Smooth muscle cell (in vitro differentiated cells): ENCODE measurements around the gene AMPD2. TPM values are rescaled to one million over a fixed set of nuclear protein-coding genes. Genes with fewer than 3 reads are reported as not detected.

Source experiments
- DNase-seq: peaks from one replicate; lab custom pipeline; 2025; ENCODE audit not compliant: unreplicated experiment; lab: John Stamatoyannopoulos, UW
- H2AFZ ChIP-seq: fragments of 200-600 bp; sonication (generic); 2 replicates; pipeline ENCODE4 v1.6.0; 2016; ENCODE audit warnings: antibody characterized with exemption, low read depth, mild to moderate bottlenecking
- H3F3A ChIP-seq: fragments of 200-600 bp; sonication (generic); 2 replicates; pipeline ENCODE4 v1.6.0; 2017; ENCODE audit warnings: antibody characterized with exemption, low read depth
- H3K27ac ChIP-seq: fragments of 200-600 bp; sonication (generic); 2 replicates; pipeline ENCODE4 v1.5.1; 2016; ENCODE audit warnings: low read depth, mild to moderate bottlenecking
- H3K27me3 ChIP-seq: fragments of 200-600 bp; sonication (generic); 2 replicates; pipeline ENCODE4 v1.6.1; 2016; ENCODE audit warnings: low read depth, mild to moderate bottlenecking
- H3K36me3 ChIP-seq: fragments of 200-600 bp; sonication (generic); 2 replicates; pipeline ENCODE4 v1.5.1; 2016; ENCODE audit warnings: low read depth
- H3K4me1 ChIP-seq: fragments of 200-600 bp; sonication (generic); 2 replicates; pipeline ENCODE4 v1.5.1; 2016; ENCODE audit warnings: low read depth
- H3K4me2 ChIP-seq: fragments of 200-600 bp; sonication (generic); 2 replicates; pipeline ENCODE4 v1.6.0; 2016; ENCODE audit warnings: mild to moderate bottlenecking
- H3K4me3 ChIP-seq: fragments of 200-600 bp; sonication (generic); 2 replicates; pipeline ENCODE4 v1.5.1; 2016; ENCODE audit warnings: mild to moderate bottlenecking
- H3K79me2 ChIP-seq: fragments of 200-600 bp; sonication (generic); 2 replicates; pipeline ENCODE4 v1.6.0; 2016; ENCODE audit warnings: low read depth, mild to moderate bottlenecking
- H3K9ac ChIP-seq: fragments of 200-600 bp; sonication (generic); 2 replicates; pipeline ENCODE4 v1.6.0; 2016; ENCODE audit warnings: low read depth
- H3K9me3 ChIP-seq: fragments of 200-600 bp; sonication (generic); replicated peaks from 2 replicates; pipeline ENCODE4 v1.5.1; 2016; ENCODE audit warnings: low read depth
- H4K20me1 ChIP-seq: fragments of 200-600 bp; sonication (generic); 2 replicates; pipeline ENCODE4 v1.6.0; 2016; ENCODE audit warnings: low read depth
- WGBS: methylation state at CpG from one replicate; pipeline ENCODE4 v1.1.7; 2016; ENCODE audit warnings: low lambda C conversion rate; 5-methylcytosine and 5-hydroxymethylcytosine counted together
- polyA plus RNA-seq: library from polyadenylated mRNA; unstranded; fragments of >200 nt; fragmentation: Nextera tagmentation; extraction: Ambion mirVana; gene quantifications from 2 replicates; pipeline ENCODE4 v1.2.1, GENCODE V29; 2016
- total RNA-seq: library from RNA; depleted of rRNA; stranded (reverse); fragments of >200 nt; gene quantifications from 2 replicates; pipeline ENCODE4 v1.2.3, GENCODE V29; 2014
- TF ChIP-seq, protein P1 (sequence below): fragments of 200-600 bp; sonication (generic); IDR thresholded peaks from 2 replicates; pipeline ENCODE4 v1.5.1; 2017; ENCODE audit warnings: borderline replicate concordance, mild to moderate bottlenecking, antibody characterized with exemption; ENCODE audit not compliant: insufficient read depth, poor library complexity, severe bottlenecking

The AMPD2 gene
- total and polyA plus RNA-seq, 2 experiments from 2014 or later, result 57.4 to 104 TPM

DNA sequence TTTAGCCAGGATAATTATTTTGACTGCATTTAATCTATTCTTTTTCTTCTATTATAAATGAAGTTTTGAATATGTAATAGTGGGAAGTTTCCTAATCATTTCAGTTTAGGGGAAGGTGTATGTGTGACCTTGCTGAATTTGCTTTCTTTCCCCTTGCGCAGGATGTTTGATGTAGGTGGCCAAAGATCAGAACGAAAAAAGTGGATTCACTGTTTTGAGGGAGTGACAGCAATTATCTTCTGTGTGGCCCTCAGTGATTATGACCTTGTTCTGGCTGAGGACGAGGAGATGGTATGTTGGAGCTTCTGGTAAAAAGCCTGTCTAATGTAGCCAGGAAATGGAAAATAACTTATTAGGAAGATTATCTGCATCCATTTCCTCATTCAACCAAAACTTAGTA lies 33.6 kb upstream of the AMPD2 start:
- H3K9ac ChIP-seq, result no peak overlapping the region
- no peak for DNase-seq
- no peaks in the 10 kb centered on the region for H3K9me3 ChIP-seq
- H3K36me3 ChIP-seq, result peaks cover 45% of the 10 kb centered on the region
- TF ChIP-seq, protein P1, sequence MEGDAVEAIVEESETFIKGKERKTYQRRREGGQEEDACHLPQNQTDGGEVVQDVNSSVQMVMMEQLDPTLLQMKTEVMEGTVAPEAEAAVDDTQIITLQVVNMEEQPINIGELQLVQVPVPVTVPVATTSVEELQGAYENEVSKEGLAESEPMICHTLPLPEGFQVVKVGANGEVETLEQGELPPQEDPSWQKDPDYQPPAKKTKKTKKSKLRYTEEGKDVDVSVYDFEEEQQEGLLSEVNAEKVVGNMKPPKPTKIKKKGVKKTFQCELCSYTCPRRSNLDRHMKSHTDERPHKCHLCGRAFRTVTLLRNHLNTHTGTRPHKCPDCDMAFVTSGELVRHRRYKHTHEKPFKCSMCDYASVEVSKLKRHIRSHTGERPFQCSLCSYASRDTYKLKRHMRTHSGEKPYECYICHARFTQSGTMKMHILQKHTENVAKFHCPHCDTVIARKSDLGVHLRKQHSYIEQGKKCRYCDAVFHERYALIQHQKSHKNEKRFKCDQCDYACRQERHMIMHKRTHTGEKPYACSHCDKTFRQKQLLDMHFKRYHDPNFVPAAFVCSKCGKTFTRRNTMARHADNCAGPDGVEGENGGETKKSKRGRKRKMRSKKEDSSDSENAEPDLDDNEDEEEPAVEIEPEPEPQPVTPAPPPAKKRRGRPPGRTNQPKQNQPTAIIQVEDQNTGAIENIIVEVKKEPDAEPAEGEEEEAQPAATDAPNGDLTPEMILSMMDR, result no peak
- no peaks in the 10 kb centered on the region for H3F3A ChIP-seq
- H3K27me3 ChIP-seq, result no peaks in the 10 kb centered on the region
- peaks cover 55% of the 10 kb centered on the region for H4K20me1 ChIP-seq
- no peak overlapping the region for H3K4me3 ChIP-seq
- peaks cover 16% of the 10 kb centered on the region for H3K79me2 ChIP-seq
- no peaks in the 10 kb centered on the region for H3K4me1 ChIP-seq
- WGBS, result 97% methylated on average over 3 of the region's 3 CpGs
- no peak overlapping the region for H3K27ac ChIP-seq
- H2AFZ ChIP-seq, result no peak overlapping the region
- no peak overlapping the region for H3K4me2 ChIP-seq

DNA sequence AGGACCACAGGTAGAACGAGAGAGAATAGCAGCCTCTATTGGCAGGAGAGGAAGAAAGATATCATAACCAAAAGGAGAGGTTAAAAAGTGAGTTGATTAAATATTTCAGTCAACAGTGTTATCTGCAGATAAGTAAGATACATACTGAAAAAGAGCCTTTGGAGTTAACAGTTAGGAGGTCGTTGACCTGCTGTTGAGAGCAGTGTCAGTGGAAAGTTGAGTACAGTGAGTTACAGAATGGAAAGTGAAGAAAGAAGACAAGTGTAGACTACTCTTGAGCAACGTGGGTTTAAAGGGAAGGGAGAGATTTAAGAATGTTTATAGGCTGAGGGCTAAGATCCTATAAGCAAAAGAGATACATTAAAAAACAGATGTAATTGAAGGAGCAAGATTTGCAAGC lies 30.5 kb upstream of the AMPD2 start:
- Histone ChIP-seq H3K4me1 (no peaks in the 10 kb centered on the region), H3K4me3 (no peak overlapping the region), H3F3A (no peaks in the 10 kb centered on the region), H3K9ac (no peak overlapping the region), H4K20me1 (peaks cover 38% of the 10 kb centered on the region), H3K36me3 (peaks cover 59% of the 10 kb centered on the region), H3K27ac (no peak overlapping the region), H3K9me3 (no peaks in the 10 kb centered on the region), H2AFZ (no peak overlapping the region), H3K4me2 (no peak overlapping the region), H3K27me3 (no peaks in the 10 kb centered on the region), H3K79me2 (peaks cover 12% of the 10 kb centered on the region)
- TF ChIP-seq, protein P1, result no peak
- 92% methylated on average over 3 of the region's 3 CpGs for WGBS
- DNase-seq, result no peak

DNA sequence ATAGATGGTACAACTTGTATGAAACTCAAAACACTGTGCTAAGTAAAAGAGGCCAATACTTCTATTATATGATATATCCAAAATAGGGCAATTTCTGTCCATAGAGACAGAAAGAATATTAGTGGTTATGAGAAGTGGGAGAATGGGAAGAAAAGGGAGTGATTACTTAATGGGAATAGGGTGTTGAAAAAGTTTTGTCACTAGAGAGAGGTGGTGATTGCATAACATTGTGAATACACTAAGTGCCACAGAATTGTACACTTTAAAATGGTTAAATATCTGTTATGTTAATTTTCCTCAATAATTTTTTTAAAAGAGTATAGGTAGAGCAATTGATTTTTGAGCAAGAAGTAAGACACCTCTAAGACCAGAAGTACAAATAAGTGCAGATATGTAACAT lies 30.0 kb upstream of the AMPD2 start:
- Histone ChIP-seq H3K4me2 (no peak overlapping the region), H3K9me3 (no peaks in the 10 kb centered on the region), H3K79me2 (peaks cover 8% of the 10 kb centered on the region), H3K4me3 (no peak overlapping the region), H3K27ac (no peak overlapping the region), H4K20me1 (peaks cover 33% of the 10 kb centered on the region), H3K27me3 (no peaks in the 10 kb centered on the region), H3K9ac (no peak overlapping the region), H3F3A (no peaks in the 10 kb centered on the region), H2AFZ (no peak overlapping the region), H3K36me3 (peaks cover 55% of the 10 kb centered on the region), H3K4me1 (no peaks in the 10 kb centered on the region)
- TF ChIP-seq, protein P1, result no peak
- DNase-seq, result no peak

DNA sequence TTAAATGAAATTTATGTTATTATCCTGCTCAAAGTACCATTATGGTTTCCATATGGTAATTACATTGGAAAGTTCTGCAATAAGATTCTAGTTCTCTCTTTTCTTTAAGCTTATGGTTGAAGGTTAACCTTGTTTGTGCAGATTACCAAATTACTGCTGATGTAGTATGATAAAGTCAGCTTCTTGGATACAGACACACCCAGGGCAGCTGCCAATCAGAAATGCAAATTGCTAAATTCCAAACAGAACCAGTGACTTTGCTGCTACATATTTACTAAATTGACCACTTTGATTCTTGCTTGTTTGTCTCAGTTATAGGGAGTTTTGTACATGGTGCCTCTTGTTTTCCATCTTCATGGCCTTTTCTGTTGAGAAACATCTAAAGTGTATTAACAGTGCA lies 26.7 kb upstream of the AMPD2 start:
- H3K79me2 ChIP-seq, result no peaks in the 10 kb centered on the region
- H3K27ac ChIP-seq, result no peak overlapping the region

More for the DNA sequence above, 26.7 kb upstream of the AMPD2 start:
- TF ChIP-seq, protein P1, result no peak
- Histone ChIP-seq H3K9me3 (no peaks in the 10 kb centered on the region), H4K20me1 (peaks cover 29% of the 10 kb centered on the region), H3K36me3 (peaks cover 29% of the 10 kb centered on the region), H3K4me1 (no peaks in the 10 kb centered on the region), H3K4me2 (no peak overlapping the region), H2AFZ (no peak overlapping the region), H3K4me3 (no peak overlapping the region), H3K9ac (no peak overlapping the region), H3F3A (no peaks in the 10 kb centered on the region), H3K27me3 (no peaks in the 10 kb centered on the region)
- DNase-seq, result no peak
